OCI-LY1 (cell line): ENCODE measurements around the gene KY.

Source experiments
- CTCF ChIP-seq: fragments of 200-600 bp; sonication (generic), shearing (Covaris generic); IDR thresholded peaks from 2 replicates; pipeline ENCODE4 v1.5.1; 2017; ENCODE audit warnings: mild to moderate bottlenecking, antibody characterized with exemption, low read length, moderate library complexity, mixed read lengths
- EZH2 ChIP-seq: fragments of 200-600 bp; sonication (generic), shearing (Covaris generic); IDR thresholded peaks from 2 replicates; pipeline ENCODE4 v1.8.0; 2017; ENCODE audit warnings: borderline replicate concordance, mixed run types, mild to moderate bottlenecking, antibody characterized with exemption, low read length, moderate library complexity, mixed read lengths

GRCh38 chr3:134654031-134654430 lies 3.2 kb upstream of the KY start:
- TF ChIP-seq CTCF: no peak
- no peak for TF ChIP-seq EZH2
